ENCODE results near the gene OLIG1.

OLIG1 gene

DNA sequence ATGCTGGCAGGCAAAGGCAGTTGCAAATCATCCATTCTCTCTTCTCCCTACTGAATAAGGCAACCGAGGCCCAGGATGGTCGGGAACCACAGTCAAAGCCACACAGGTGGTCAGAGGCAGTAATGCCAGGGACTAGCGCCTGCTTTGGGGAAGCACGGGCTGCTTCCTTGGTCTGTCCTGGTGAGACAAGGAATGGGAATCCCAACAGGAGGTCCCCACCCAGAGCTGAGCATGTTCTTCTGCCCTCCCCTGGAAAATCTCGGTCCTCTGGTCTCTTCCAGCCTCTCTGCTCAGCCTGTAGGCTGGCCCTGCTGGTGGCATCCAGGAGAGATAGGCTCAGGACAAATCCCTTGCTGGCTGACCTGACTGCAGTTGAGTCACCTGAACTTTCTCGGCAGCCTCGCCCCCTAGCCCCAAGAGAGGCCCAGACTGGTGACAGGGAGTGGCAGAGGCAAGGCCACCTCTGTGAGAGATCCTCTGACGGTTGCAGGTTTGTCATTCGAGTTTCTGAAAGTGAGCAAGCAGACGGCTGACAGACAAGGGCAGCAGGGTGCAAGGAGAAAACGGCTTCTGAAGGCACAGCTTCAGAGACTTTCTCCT lies 5.8 kb downstream of the OLIG1 start:
- TF ChIP-seq, protein P1, sequence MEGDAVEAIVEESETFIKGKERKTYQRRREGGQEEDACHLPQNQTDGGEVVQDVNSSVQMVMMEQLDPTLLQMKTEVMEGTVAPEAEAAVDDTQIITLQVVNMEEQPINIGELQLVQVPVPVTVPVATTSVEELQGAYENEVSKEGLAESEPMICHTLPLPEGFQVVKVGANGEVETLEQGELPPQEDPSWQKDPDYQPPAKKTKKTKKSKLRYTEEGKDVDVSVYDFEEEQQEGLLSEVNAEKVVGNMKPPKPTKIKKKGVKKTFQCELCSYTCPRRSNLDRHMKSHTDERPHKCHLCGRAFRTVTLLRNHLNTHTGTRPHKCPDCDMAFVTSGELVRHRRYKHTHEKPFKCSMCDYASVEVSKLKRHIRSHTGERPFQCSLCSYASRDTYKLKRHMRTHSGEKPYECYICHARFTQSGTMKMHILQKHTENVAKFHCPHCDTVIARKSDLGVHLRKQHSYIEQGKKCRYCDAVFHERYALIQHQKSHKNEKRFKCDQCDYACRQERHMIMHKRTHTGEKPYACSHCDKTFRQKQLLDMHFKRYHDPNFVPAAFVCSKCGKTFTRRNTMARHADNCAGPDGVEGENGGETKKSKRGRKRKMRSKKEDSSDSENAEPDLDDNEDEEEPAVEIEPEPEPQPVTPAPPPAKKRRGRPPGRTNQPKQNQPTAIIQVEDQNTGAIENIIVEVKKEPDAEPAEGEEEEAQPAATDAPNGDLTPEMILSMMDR (IDR thresholded peaks at IDR 0.05; ENCODE audit: low read length, missing control alignments) = no peak
- DNase-seq (ENCODE audit: low read depth) = no peak

DNA sequence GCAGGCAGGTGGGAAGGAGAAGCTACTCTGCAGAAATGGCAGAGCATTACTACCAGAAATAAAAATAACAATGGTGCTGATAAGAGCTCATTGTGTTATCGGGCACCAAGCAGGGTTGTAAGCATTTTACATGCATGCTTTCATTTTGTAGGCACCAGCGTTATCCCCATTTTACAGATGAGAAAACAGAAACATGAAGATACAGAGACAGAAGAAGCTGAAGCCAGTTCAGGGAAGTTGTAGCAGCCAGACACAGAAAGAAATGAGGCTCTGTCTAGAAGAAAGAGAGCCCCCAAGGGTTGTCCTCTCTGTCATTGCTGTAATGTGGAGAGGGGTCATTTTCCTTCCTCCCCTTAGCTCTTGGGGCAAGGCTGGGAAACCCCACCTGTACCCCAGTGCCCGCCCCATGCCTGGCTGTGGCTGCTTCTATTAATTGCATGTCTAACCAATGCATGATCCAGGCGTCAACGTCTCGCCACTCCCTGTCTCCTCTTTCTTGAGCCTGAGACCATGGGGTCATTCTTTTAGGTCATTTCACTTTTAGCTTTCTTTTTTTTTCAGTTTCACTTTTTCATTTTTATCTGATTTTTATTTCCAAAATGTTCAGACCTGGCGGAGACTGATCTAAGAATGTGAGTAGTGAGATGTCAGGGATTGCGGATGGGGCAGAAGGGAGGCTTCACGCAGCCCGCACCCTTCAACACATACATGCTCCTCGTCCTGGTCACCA lies 6.8 kb downstream of the OLIG1 start:
- TF ChIP-seq, protein P1 (IDR thresholded peaks at IDR 0.05; ENCODE audit: low read length, missing control alignments) = no peak
- no peak overlapping the region for H3K4me3 ChIP-seq (replicated peaks; ENCODE audit: low read depth, low read length)
- no peak for DNase-seq (ENCODE audit: low read depth)

More for the DNA sequence above, 5.8 kb downstream of the OLIG1 start:
- no peak overlapping the region for H3K4me3 ChIP-seq (replicated peaks; ENCODE audit: low read depth, low read length)

DNA sequence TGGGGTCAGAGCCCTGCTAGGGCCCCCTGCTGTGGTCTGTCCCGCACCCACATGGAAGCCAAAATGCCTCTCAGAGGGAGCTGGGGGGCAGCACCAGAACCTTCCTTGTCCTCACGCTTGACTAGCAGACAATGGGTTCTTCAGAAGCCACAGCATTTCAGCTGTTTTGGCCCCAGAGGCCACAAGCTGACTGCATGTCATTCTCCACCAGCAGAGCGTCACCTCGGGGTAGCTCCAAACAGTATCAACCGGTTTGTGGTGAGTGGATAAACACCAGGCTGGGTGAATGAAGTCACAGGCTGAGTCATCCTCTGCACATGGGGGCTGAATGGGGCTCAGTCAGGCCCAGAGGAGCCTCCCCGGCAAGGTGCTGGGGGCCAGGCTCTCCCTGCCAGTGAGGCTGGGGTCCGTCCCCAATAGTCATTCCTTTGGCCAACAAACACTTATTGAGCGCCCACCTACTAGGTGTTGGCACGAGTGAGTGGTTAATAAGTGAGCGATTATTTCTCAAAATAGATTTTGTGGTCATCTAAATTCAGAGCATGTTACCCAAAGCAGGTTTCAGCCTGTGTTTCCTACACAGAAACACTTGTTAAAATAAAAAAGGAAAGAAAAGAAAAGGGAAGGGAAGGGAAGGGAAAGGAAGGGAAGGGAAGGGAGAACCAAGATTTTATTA lies 9.1 kb downstream of the OLIG1 start:
- TF ChIP-seq, protein P1 (IDR thresholded peaks at IDR 0.05; ENCODE audit: low read length, missing control alignments) = no peak
- DNase-seq (ENCODE audit: low read depth) = peak; percentile 14
- no peak overlapping the region for H3K4me3 ChIP-seq (replicated peaks; ENCODE audit: low read depth, low read length)

DNA sequence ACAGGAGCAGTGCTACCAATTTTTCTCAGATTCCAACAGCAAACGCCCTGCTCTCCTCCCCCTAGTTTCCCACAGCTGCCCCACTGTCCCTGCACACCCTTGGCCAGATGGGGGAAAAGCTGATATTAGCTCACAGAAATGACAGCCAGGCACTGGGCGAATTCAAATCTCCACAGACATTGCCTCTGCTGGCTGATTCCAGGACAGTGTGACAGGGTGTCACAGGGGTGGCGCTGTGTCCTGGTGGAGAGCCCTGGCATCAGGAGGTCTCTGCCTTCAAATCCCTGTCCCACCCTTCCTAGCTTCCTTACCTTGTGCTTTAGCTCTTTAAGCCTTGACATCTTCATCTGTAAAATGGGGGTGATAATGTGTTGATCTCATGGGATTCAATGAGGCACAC lies 10.4 kb downstream of the OLIG1 start:
- no peak overlapping the region for H3K4me3 ChIP-seq (replicated peaks; ENCODE audit: low read depth, low read length)
- TF ChIP-seq, protein P1 (IDR thresholded peaks at IDR 0.05; ENCODE audit: low read length, missing control alignments) = no peak
- no peak for DNase-seq (ENCODE audit: low read depth)

DNA sequence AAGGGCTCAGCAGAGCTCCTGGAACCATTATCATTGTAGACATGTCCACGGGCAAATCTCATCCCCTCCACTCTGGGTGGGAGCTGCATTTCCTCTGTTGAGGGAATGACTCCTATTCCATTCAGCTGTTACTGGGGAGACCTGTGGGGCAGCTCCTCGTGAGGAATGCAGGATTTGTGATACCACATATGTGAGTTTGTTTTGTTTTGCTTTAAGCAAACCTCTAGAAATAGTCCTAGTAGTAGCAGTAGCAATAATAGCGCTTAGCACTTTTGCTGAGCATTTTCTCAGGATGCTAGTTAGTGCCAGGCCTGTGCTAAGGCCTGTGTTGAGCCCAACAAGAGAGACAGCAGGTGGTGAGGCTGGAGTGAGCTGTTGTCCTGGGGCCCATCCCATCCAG lies 10.8 kb downstream of the OLIG1 start:
- DNase-seq (ENCODE audit: low read depth) = no peak
- H3K4me3 ChIP-seq (replicated peaks; ENCODE audit: low read depth, low read length) = no peak overlapping the region
- TF ChIP-seq, protein P1 (IDR thresholded peaks at IDR 0.05; ENCODE audit: low read length, missing control alignments) = no peak

DNA sequence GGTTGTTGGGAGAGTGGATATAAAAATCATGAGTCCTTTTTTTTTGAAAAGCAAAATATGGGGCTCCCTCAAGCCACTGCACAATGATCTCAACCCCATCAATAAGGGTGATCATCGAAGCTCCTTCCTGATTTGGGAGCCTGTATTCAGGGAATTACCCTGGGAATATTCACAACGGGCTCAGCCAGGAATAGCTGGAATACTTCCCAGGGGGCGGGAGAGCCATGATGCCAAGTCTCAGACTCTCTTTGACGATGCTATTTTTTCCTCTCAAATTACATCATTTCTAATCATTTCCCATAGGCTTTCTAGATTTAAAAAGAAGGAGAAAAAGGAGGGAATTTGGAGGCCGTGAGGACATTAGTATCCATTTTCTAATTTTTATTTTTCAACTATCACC lies 18.4 kb downstream of the OLIG1 start:
- no peak for DNase-seq (ENCODE audit: low read depth)
- no peak overlapping the region for H3K4me3 ChIP-seq (replicated peaks; ENCODE audit: low read depth, low read length)
- TF ChIP-seq, protein P1 (IDR thresholded peaks at IDR 0.05; ENCODE audit: low read length, missing control alignments) = no peak

Measured in fibroblast of pulmonary artery (primary cell).